Spleen (tissue), 7 donors: ENCODE data around the gene SIK3.

Experiments
- CTCF ChIP-seq, 11 experiments: fragments of 200-600 bp in 7 of 11; fragments of 450-650 bp in 4 of 11; sonication (generic) in 4 of 11; IDR thresholded peaks in 8 of 11; conservative IDR thresholded peaks in 3 of 11; 1 replicate in 7 of 11; 2 replicates in 4 of 11; pipeline versions ENCODE4 v1.4.0 to v1.8.0; 2016 to 2021; ENCODE audit warnings: antibody characterized with exemption in 11 of 11, inconsistent platforms in 4 of 11, mild to moderate bottlenecking in 1 of 11
- POLR2A ChIP-seq, 3 donors: fragments of 450-650 bp; IDR thresholded peaks; one replicate each; pipeline ENCODE4 v1.5.1; 2017; ENCODE audit warnings: antibody characterized with exemption in 3 of 3, mild to moderate bottlenecking in 1 of 3
- POLR2AphosphoS5 ChIP-seq, 3 donors: sonication (generic); formaldehyde crosslinking; IDR thresholded peaks; one replicate each; pipeline ENCODE4 v1.5.1; 2017; ENCODE audit warnings: antibody characterized with exemption in 3 of 3
- donor health status: DM: no; HTN: no; CAD: no; lungs with moderate emphysema.
- donor health status: DM: no; HTN: no; CAD: no.
- donor health status: DM: no; HTN: no; CAD: no.

- TF ChIP-seq POLR2A (IDR thresholded peaks at IDR 0.05) (no peak), CTCF (IDR thresholded peaks at IDR 0.05 in 8 of 11, conservative IDR thresholded peaks at IDR 0.05 in 3 of 11) (no peak), POLR2AphosphoS5 (IDR thresholded peaks at IDR 0.05) (no peak)
Observed at GRCh38 chr11:117061256-117061655, 37.0 kb downstream of the SIK3 start.
